ENCODE measurements around the gene SUN1. TPM values are rescaled to one million over a fixed set of nuclear protein-coding genes. Genes with fewer than 3 reads are reported as not detected.

Gene SUN1
- total and polyA plus RNA-seq, 9 of the 15 experiments (the other 6 are each of a cell fraction or from before 2014, with no cell fraction given): 36.8 to 132 (median 62.3) TPM

DNA sequence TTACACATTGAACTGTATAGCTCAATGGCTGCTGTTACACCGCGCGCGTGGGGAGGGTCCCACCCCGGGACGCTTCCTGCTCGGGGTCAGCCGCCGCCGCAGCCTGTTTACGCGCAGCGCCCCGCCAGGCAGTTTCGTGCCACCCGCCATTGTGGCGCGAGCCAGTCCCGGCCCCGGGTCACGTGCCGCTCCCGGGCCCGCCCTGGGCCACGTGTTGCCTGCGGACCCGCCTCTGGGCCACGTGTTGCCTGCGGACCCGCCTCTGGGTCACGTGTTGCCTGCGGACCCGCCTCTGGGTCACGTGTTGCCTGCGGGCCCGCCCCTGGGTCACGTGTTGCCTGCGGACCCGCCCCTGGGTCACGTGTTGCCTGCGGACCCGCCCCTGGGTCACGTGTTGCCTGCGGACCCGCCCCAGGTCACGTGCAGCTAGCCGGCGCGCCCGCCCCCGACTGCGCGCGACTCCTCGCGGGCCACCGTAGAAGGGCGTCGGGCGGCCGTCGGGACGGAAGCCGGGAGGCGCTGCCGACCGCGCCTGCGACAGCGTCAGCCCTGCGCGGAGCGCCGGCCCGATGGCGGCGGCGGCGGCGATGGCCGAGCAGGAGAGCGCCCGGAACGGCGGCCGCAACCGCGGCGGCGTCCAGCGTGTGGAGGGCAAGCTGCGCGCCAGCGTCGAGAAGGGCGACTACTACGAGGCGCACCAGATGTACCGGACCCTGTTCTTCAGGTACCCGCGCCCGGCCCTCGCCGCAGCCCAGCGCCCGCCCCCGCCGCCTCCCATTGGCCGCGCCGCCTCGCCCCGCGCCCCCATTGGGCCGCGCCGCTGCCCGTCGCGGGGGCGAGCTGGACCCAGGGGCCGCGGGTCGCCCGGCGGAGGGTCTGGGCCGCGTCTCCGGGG is 44.0 kb downstream of the SUN1 start, which contains the start of gene GET4 (continued):
- TF ChIP-seq, protein P1, sequence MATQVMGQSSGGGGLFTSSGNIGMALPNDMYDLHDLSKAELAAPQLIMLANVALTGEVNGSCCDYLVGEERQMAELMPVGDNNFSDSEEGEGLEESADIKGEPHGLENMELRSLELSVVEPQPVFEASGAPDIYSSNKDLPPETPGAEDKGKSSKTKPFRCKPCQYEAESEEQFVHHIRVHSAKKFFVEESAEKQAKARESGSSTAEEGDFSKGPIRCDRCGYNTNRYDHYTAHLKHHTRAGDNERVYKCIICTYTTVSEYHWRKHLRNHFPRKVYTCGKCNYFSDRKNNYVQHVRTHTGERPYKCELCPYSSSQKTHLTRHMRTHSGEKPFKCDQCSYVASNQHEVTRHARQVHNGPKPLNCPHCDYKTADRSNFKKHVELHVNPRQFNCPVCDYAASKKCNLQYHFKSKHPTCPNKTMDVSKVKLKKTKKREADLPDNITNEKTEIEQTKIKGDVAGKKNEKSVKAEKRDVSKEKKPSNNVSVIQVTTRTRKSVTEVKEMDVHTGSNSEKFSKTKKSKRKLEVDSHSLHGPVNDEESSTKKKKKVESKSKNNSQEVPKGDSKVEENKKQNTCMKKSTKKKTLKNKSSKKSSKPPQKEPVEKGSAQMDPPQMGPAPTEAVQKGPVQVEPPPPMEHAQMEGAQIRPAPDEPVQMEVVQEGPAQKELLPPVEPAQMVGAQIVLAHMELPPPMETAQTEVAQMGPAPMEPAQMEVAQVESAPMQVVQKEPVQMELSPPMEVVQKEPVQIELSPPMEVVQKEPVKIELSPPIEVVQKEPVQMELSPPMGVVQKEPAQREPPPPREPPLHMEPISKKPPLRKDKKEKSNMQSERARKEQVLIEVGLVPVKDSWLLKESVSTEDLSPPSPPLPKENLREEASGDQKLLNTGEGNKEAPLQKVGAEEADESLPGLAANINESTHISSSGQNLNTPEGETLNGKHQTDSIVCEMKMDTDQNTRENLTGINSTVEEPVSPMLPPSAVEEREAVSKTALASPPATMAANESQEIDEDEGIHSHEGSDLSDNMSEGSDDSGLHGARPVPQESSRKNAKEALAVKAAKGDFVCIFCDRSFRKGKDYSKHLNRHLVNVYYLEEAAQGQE (IDR thresholded peaks at IDR 0.05; ENCODE audit: borderline replicate concordance): peak; percentile 97
- TF ChIP-seq, protein P1 (CRISPR knock-in tag; IDR thresholded peaks at IDR 0.05; ENCODE audit: low read depth): peak; percentile 62; the same call in 1 of the 2 replicates
- TF ChIP-seq SRSF7 (optimal IDR thresholded peaks at IDR 0.05; ENCODE audit: low read depth, low read length): no peak
- 0 out of 2 replicates have a peak, but pooled peaks have one; percentile 4 for TF ChIP-seq DPF2 (IDR thresholded peaks at IDR 0.05)
- TF ChIP-seq, protein P2, sequence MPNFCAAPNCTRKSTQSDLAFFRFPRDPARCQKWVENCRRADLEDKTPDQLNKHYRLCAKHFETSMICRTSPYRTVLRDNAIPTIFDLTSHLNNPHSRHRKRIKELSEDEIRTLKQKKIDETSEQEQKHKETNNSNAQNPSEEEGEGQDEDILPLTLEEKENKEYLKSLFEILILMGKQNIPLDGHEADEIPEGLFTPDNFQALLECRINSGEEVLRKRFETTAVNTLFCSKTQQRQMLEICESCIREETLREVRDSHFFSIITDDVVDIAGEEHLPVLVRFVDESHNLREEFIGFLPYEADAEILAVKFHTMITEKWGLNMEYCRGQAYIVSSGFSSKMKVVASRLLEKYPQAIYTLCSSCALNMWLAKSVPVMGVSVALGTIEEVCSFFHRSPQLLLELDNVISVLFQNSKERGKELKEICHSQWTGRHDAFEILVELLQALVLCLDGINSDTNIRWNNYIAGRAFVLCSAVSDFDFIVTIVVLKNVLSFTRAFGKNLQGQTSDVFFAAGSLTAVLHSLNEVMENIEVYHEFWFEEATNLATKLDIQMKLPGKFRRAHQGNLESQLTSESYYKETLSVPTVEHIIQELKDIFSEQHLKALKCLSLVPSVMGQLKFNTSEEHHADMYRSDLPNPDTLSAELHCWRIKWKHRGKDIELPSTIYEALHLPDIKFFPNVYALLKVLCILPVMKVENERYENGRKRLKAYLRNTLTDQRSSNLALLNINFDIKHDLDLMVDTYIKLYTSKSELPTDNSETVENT (CRISPR knock-in tag; IDR thresholded peaks at IDR 0.05): peak; percentile 92; the same call in 1 of the 2 replicates
- TF ChIP-seq, protein P3, sequence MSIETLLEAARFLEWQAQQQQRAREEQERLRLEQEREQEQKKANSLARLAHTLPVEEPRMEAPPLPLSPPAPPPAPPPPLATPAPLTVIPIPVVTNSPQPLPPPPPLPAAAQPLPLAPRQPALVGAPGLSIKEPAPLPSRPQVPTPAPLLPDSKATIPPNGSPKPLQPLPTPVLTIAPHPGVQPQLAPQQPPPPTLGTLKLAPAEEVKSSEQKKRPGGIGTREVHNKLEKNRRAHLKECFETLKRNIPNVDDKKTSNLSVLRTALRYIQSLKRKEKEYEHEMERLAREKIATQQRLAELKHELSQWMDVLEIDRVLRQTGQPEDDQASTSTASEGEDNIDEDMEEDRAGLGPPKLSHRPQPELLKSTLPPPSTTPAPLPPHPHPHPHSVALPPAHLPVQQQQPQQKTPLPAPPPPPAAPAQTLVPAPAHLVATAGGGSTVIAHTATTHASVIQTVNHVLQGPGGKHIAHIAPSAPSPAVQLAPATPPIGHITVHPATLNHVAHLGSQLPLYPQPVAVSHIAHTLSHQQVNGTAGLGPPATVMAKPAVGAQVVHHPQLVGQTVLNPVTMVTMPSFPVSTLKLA (conservative IDR thresholded peaks at IDR 0.05): peak; percentile 99
- TF ChIP-seq ZNF263 (CRISPR knock-in tag; IDR thresholded peaks at IDR 0.05; ENCODE audit: borderline replicate concordance): peak; percentile 80
- TF ChIP-seq ERF (CRISPR knock-in tag; IDR thresholded peaks at IDR 0.05): 0 out of 2 replicates have a peak, but pooled peaks have one; percentile 59
- no peak for TF ChIP-seq TFAM (CRISPR knock-in tag; conservative IDR thresholded peaks at IDR 0.05)
- TF ChIP-seq JUN (IDR thresholded peaks at IDR 0.05; ENCODE audit: borderline replicate concordance, low read depth, low read length): peak; percentile 95; the same call in 1 of the 2 replicates
- peak; percentile 79; the same call in 1 of the 2 replicates for TF ChIP-seq JUN (CRISPR knock-in tag; IDR thresholded peaks at IDR 0.05; ENCODE audit: borderline replicate concordance)
- TF ChIP-seq ETS2 (tag; IDR thresholded peaks at IDR 0.05; ENCODE audit: borderline replicate concordance, poor library complexity, severe bottlenecking): no peak
- peak; percentile 71 for TF ChIP-seq FIP1L1 (IDR thresholded peaks at IDR 0.05; ENCODE audit: low read depth, low read length, poor library complexity, severe bottlenecking)
- TF ChIP-seq NFE2L1 (tag; IDR thresholded peaks at IDR 0.05; ENCODE audit: borderline replicate concordance, low read depth): no peak
